GM19240 (cell line): Measurements from ENCODE around the gene PSAT1.
"Not testable (repeated sequence)": the region's sequence is repeated elsewhere in the genome, so short reads cannot be mapped to it uniquely, and the experiment has no call there.

Source experiments
- DNase-seq: peaks from one replicate; pipeline ENCODE4 v3.0.0; 2011; ENCODE audit warnings: low spot score; ENCODE audit not compliant: insufficient read length

PSAT1 gene

DNA sequence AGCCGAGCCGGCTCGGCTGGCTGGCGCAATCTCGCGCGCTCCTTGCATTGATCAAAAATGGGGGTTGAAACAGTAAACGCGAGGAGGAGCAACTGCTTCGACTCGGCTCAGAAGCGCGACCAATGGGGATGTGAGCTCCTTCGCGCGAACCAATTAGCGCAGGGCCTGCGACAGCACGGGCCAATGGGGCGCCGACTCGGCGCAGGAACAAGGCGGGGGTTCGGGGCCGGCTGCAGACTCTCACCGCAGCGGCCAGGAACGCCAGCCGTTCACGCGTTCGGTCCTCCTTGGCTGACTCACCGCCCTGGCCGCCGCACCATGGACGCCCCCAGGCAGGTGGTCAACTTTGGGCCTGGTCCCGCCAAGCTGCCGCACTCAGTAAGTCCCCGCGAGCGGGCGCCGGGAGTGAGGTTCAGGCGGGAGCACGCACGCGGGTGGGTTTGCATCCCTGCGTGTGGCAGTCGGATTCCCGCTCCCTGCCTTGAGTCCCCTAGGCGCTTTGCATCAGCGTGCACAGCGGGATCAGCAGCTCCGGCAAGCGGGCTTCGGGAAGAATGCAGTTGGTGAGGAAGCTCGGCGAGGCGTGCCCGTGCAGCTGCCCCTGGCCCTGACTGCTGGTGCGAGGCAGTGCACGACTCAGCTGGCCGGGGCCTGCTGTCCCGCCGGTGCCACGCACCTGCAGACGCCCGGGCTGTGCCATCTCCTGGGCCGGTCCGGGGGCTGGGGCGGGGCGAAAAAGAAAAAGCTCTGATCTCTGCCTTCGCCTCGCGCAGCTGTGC, at the start of gene PSAT1:
Gene PSAT1, plus strand, starts transcription at position 233 of the 779 bp plus-strand sequence. Its CDS starts 86 bp downstream, at position 319.
- DNase-seq: peak; percentile 81

DNA sequence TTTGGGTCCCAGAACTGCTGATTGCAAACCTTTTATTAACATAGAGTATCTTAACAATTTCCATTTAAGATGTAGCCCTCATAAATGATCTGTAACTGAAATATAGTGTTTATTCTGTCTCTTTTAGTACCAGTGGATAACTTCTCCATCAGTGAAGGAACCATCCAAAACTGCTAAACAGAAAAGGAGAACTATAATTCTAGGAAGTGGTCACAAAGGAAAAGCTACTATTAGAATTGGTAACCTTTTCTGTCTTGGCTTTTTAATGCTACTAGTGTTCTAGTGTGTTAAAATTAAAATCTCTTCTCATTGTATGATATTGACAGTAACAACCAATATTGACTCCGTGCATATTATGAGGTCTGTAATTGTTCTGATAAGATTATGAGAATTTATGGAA, 48.3 kb upstream of the PSAT1 start:
- DNase-seq: no peak

DNA sequence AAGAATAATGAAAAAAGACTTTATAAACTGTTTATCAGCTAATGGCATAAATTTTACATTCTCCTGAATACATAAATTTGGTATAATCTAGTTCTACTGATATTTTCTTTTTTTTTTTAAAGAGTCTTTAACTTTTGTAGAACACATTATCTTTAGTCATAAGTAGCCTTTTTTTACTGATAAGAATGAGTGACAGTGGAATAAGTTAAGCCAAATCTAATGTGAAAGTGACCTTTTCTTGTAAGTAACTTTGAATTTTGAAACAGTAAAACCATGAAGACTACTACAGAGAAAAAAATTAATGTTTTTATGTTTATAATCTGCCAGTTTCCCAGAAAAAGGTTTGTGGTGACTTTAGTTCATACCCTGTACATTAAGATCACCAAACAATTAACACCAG, 47.4 kb upstream of the PSAT1 start:
- DNase-seq: no peak

DNA sequence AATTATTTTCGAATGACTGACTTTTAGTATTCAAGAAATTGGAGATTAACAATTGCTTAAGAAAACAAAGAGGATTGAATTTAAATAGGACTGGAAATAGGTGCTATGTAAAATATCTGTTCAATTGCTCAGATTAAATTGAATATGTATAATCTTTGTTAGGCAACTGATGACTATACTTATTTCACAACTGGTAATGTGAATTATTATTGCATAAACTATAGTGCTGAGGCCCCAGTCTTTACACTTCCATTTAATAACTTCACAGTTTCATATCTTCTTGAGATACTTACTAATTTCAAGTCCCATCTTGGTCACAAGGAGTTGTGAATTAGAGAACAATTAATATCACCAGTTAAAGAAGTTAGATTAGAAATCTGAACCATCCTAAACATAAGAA, 44.3 kb upstream of the PSAT1 start:
- DNase-seq: no peak

DNA sequence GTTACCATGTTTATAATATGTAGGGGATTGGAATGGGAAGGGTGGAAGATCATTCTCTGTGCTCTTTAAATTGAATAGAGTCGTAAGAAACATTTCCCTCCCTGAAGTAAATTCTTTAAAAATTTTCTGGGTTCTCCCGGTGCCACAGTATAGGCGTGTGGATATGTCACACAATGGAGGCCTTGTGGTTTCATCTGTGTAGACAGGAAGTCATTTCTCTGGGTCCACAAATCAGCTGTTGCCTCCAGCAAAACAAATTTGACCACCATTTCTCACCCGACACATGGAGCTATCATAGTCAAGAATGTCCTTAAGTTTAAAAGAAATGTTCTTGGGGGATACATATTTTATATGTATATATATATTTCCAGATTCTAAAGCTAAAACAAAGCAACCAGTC, 43.6 kb upstream of the PSAT1 start:
- DNase-seq: no peak

DNA sequence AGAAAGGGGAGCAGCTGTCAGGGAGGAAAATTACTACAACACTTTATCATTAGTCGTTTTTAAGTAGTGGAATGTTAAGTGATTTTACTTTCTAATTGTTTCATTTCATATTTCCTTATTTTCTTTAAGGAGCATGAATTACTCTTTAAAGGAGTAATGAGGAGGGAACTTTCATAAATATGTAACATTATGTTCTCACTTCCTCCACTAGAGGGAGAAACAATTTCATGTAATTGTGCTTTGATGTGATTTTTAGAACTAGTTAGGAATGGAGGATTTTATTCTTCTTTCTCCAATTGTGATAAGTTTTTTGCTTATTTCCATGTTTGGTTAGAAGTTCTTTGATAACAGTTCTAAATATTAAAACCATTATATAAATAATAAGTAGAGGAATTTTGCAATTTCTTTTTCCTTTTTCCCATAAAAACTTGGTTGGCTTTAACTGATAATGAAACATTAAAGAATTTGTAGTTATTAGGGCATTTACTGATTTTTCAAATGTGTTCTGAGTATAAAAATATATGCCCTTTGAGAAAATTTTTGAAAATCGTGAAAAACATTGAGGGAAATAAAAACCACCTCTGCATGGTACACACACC, 35.4 kb upstream of the PSAT1 start:
- DNase-seq: no peak

DNA sequence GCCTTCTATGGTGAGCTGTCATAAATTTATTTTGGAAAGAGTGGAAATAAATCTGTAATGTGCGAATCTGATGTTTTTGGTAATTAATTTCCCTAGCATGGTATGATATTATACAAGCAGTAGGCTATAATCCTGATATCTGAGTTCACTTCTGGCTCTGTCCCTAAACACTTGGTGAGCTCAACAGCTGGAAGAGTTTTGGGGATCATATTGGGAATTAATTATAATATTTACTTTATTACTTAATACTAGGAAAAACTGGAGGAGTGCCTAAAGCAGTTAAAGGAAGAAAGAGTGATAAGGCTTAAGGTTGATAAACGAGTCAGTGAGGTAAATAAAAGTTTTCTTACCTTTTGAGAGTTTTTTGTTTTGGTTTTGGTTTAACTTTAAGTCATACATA, 34.3 kb upstream of the PSAT1 start:
- DNase-seq: no peak

DNA sequence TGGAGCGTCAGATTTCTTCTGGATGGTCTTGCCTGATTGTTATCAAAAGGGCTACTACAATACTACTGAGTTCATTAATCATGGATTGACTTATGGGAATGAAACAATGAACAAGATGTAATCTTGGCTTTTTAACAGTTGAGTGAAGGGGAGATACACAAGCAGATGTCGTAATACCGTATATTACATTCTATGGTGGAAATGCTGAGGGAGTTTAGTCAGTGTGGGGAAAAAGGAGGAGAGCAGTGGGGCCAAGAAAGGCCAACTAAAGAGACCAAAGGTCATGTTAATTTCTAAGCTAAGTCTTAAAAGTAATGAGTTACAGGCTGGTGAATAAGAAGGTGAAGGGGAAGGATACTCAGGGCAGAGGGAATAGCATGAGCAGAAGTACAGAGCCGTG, 29.0 kb upstream of the PSAT1 start:
- DNase-seq: no peak

DNA sequence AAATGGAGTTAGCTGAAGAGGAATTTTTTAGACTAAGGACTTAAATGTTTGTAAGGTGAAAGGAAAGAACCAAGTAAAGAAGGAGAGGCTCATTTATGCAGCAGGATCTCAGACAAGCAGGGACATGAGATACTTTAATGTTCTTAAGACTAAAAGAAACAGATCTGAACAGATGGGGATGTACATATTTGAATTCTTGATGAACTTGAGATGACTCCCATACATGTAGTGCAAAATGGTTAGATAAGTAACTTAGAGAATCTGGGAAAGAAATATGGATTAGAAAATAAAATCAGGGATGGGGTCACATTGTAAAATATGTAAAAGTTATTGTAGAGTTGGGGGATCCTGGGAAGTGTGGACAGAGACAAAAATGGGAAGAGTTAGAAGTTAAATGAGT, 27.1 kb upstream of the PSAT1 start:
- DNase-seq: no peak

DNA sequence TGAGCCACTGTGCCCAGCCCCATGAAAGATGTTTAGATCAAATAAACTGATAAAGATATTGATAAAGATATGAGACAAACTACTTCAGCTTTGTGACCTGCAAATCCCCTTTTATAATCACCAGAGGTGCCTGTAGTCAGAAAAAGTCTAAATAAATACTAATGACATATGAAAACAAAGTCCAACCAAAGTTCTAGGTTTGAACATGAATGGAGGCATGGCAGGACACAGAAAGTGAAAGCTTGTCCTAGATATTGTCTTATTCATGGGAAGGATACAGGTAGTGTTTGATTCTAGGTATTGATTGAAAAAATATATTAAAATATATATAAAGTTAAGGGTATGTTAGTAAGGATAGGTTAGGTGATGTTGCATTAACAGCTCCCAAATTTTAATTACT, 24.6 kb upstream of the PSAT1 start:
- DNase-seq: no peak

DNA sequence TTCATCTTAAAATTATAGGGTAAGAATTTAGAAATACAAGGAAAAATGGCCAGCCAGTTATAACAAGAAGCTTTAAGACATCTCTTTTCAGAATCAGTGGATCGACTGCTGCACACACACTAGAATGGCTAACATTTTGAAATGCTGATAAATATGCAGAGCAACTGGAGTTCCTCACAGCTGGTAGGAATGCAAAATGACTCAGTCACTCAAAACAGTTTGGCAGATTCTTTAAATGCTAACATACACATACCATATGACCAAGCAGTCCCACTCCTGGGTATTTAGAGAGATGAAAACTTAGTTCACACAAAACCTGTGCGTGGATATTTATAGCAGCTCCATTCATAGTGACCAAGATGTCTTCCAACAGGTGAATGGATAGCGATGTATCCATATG, 23.2 kb upstream of the PSAT1 start:
- no peak for DNase-seq

DNA sequence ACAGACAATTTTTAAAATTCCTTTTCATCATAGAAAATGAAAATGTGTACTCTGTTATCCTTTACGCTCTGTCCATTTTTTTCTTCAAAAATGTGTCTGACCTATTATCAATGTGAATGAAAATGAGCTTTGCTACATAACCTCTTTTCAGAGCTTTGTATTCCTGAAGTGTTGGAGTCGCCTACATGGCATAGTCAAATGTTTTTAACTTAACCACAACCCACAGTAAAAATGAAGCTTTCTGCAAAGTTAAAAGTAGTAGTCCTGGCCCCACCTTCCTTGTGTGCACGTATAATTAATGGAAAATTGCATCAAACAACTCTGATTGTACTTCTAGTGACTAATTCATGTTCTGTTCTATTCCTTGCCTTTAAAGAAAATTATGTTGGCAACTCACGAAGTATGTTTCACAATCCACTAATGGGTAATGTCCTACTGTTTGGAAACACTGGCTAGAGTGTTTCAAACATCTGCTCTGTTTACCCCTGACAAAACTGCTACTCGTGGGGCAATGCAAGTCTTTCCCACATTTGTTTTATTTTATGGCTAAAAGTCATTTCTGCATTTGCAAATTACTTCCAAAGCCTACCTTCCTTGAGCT, 18.6 kb upstream of the PSAT1 start:
- no peak for DNase-seq

DNA sequence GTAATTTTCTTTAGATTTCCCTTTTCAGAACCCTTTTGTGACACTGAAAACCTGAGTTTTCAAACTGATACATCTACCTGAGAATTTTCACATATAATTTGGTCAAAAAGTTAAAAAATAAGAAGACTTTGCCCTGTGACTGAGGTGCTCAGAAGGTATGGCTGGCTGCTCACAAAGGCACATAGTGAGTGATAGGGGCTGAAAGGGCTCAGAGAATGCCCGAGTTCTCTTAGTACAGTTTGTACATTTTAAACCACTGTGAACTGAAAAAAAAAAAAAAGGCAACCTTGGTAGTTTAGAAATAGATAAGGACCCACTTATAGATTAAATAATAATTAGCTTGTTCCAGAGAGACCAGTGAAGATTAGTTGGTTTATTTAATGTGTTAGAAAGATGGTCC, 18.1 kb upstream of the PSAT1 start:
- no peak for DNase-seq

DNA sequence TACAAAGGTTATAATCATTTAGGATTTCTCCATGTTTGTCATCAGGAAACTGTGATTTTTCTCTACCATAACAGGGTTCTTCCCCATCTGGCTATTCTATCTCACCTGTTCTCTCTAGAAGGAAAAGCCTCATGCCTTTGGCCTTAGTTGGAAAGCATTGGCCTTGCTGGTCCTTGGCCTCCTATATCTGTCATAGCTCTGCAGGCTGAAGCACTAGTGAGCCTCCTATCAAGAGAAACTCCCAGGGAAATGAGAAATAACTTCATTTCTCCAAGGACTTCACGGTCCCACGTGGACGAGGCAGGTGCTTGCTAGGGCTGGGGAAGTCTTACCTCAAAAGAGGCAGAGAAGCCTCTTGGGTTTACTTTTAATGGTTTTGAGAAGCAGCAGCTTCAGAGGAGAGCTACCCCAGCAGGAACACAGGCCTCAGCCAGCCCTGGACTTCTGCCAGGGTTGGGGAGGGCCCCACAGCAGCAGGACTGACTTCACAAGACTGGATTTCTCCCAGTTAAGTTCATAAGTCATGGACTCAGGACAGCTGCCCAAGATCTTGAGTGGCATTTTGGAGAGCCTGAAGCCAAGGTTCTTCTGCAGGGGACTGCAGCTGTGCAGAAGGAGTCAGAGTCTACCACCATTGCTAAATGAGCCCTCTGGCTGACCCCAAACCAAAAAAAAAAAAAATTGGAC, 15.8 kb upstream of the PSAT1 start:
- no peak for DNase-seq

DNA sequence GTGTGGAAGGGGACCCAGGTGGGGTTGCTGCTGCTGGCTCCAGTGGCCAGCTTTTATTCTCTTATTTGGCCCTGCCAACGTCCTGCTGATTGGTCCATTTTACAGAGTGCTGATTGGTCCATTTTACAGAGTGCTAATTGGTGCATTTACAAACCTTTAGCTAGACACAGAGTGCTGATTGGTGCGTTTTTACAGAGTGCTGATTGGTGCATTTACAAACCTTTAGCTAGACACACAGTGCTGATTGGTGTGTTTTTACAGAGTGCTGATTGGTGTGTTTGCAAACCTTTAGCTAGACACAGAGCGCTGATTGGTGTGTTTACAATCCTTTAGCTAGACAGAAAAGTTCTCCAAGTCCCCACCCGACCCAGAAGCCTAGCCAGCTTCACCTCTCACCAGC, 12.7 kb upstream of the PSAT1 start:
- DNase-seq: not testable (repeated sequence)

DNA sequence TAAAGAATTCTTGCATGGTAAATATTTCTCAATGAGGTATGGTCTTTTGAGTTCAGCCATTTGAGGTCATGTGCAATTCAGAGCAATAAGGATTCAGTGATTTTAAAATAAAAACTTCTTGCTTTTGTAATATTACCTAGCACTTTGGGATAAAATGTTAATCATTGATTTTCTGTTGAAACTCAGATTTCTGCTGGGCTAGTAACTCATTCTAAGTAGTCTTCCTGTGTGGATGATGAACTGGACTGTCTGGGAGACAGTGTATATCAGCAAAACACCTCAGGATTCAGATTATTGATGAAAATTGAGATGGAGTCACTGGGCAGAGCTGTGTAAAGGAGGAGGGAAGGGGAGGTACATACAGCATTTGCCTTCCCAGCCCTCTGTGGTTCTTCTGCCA, 10.8 kb upstream of the PSAT1 start:
- DNase-seq: no peak

DNA sequence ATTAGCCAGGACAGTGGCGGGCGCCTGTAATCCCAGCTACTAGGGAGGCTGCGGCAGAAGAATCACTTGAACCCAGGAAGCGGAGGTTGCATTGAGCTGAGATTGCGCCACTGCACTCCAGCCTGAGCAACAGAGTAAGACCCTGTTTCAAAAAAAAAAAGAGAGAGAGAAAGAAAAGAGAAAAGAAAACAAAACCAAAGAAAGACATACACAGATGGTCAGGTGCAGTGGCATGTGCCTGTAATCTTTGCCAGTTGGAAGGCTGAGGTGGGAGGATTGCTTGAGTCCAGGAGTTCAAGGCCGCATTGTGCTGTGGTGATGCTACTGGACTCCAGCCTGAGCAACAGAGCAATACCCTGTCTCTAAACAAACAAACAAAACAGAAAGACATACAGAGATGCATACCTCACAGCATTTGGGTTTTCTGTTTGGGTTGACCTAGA, 10.0 kb upstream of the PSAT1 start:
- no peak for DNase-seq

DNA sequence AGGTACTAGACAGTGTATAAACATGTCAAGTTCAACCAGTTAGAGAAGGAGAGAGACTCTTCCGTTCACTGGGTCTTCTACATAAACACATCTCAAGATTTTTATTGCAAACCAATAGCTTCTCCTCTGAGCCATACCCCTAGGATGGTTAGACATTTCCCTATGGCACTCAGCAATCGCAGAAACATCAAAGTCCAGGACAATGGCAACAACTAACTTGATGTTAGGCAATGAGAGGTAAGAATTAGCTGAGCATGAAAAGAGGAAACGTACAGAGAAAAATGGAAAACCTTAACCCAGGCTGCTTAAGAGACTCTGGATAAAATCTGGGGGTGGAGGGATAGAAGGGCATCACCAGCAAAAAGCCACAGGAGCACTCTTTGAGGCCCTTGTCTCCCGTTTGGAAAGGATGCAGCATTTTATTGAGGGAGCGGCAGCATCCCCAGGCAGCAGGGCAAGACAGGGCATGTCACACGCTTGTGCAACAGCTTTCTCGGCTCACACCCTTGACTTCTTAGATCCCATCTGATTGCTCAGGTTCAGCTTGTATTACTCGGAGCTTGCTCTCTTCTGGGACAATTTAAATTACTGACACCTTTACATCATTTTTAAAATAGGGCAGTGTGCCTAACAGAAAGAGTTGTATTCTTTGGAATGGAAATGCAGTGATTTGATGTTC, 8.6 kb upstream of the PSAT1 start:
- no peak for DNase-seq

DNA sequence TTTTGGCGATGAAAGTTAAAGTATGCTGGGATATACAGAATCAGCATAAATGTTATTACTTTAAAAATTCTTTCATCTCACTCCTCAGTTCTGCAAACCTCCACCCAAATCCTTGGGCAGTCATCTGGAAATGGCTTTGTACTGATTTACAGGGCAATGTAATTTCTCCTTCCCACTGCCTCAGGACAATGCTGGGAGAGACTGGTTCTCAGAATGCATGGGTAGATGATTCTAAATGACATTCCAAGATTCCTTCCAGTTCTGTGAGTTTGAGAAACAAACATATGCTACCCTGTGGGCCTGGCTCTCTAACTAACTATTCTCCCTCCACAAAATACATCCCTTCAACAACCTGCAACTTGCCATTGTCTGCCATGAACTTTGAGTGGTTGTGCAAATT, 7.5 kb upstream of the PSAT1 start:
- no peak for DNase-seq

DNA sequence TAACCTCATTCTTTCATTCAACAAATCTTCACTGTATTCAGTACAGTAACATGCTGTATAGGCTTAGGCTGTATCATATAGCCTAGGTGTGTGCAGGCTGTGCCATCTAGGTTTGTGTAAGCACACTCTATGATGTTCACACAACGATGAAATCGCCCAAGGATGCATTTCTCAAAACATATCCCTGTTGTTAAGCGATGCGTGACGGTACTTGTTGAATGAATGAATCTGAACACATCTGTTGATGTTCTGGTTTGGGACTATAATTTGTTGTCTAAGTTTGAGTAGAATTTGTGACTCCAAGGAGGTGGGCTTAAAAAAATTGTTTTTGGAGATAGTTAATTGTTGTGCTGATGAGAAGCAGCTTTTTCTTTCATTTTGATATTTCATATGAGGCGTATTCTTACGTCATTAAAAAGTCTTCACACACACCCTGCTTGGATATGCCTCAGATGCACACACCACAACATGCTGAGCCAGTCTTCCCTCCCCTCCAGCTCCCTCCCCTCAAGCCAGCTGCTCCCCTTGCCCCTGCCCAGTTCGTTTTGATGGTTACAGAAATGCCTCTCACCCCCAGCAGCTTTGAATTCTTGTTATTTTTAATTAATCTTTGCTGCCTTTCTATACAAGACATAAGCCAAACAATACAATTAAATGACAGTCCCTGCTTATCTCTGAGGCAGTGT, 5.5 kb upstream of the PSAT1 start:
- no peak for DNase-seq

DNA sequence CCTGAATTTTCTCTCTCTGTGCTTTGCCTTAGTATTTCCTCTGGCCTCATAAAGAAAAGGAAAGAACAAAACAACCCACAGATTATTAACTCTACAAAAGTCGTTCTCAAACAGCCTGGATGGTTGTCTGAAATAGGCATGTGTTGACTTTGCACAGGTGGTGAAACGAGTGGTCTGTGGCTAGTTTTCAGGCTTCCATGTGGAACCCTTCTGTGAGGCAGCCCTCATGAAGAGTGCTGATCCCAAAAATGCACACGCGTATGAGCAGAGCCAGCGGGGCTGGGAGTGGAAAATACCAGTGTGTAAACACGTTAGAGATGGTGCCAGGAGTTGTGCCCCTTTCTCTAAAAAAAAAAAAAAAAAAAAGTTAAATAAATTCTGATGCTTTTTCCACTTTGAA, 4.9 kb upstream of the PSAT1 start:
- no peak for DNase-seq
